HL-60/S4 treated with retinoic acid at 250 ng/mL for 4 days and 3 days (cell line): Measurements from ENCODE around the gene CDH4.

Experiments
- in situ Hi-C: fragments of 300-500 bp; cut with MboI; formaldehyde crosslinking; loops from 2 replicates; pipeline ENCODE4 v1.7.0; 2022; ENCODE audit warnings: low sequenced_read_pairs

Gene CDH4

GRCh38 chr20:61279621-61280150 is 27.6 kb downstream of the CDH4 start:
- in situ Hi-C loops = no loop called here

- in situ Hi-C loops = no loop called here
Measured at GRCh38 chr20:61280217-61280980, 28.3 kb downstream of the CDH4 start.

- in situ Hi-C loops = no loop called here
Measured at GRCh38 chr20:61281286-61281795, 29.3 kb downstream of the CDH4 start.

GRCh38 chr20:61284752-61285151 is 32.7 kb downstream of the CDH4 start:
- in situ Hi-C loops = no loop called here

- in situ Hi-C loops = no loop called here
Measured at GRCh38 chr20:61285152-61285645, 33.1 kb downstream of the CDH4 start.

- in situ Hi-C loops = no loop called here
Measured at GRCh38 chr20:61285691-61286090, 33.6 kb downstream of the CDH4 start.

- in situ Hi-C loops = no loop called here
Measured at GRCh38 chr20:61287583-61288275, 35.7 kb downstream of the CDH4 start.

- in situ Hi-C loops = no loop called here
Measured at GRCh38 chr20:61288331-61288784, 36.3 kb downstream of the CDH4 start.

GRCh38 chr20:61289166-61289565 is 37.1 kb downstream of the CDH4 start:
- in situ Hi-C loops = no loop called here

GRCh38 chr20:61290721-61291120 is 38.7 kb downstream of the CDH4 start:
- in situ Hi-C loops = no loop called here

GRCh38 chr20:61291166-61291829 is 39.2 kb downstream of the CDH4 start:
- in situ Hi-C loops = no loop called here

GRCh38 chr20:61292391-61292790 is 40.3 kb downstream of the CDH4 start:
- in situ Hi-C loops = no loop called here

- in situ Hi-C loops = no loop called here
Measured at GRCh38 chr20:61292821-61293612, 41.0 kb downstream of the CDH4 start.

- in situ Hi-C loops = no loop called here
Measured at GRCh38 chr20:61293951-61294350, 41.9 kb downstream of the CDH4 start.

- in situ Hi-C loops = no loop called here
Measured at GRCh38 chr20:61295249-61295648, 43.2 kb downstream of the CDH4 start.

- in situ Hi-C loops = no loop called here
Measured at GRCh38 chr20:61295682-61296628, 43.9 kb downstream of the CDH4 start.

GRCh38 chr20:61296629-61297019 is 44.6 kb downstream of the CDH4 start:
- in situ Hi-C loops = no loop called here

- in situ Hi-C loops = no loop called here
Measured at GRCh38 chr20:61297491-61297890, 45.4 kb downstream of the CDH4 start.

GRCh38 chr20:61297986-61298385 is 45.9 kb downstream of the CDH4 start:
- in situ Hi-C loops = no loop called here
